ENCODE measurements around the gene AFF4.

Gene AFF4

DNA sequence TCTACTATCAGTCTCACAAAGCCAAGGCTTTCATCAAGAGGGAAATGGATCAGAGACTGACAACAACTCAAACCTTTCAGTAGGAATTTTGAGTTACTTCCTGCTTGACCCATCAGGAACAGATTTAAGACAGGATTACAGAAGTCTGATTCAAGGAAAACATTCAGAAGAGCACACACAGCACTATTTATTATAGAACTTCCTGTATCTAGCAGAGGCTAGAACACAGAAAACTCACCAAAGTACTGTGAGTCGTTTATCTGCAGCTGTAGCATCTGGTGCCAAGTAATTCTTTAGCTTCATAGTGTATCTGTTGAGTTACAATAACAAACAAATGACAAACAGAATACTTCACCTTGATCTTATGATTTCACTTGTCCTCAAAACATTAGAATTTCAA, 76.2 kb downstream of the AFF4 start:
- no peaks in the 10 kb centered on the region for H3K27me3 Mint-ChIP-seq
- peaks cover 11% of the 10 kb centered on the region for H3K4me1 Mint-ChIP-seq
- CTCF ChIA-PET: no interaction called here
- H3K27ac Mint-ChIP-seq: no peak overlapping the region
- H3K36me3 Mint-ChIP-seq: peaks cover 43% of the 10 kb centered on the region
- H3K9me3 Mint-ChIP-seq: no peaks in the 10 kb centered on the region
- no peak overlapping the region for H3K4me3 Mint-ChIP-seq
- DNase-seq: no peak

DNA sequence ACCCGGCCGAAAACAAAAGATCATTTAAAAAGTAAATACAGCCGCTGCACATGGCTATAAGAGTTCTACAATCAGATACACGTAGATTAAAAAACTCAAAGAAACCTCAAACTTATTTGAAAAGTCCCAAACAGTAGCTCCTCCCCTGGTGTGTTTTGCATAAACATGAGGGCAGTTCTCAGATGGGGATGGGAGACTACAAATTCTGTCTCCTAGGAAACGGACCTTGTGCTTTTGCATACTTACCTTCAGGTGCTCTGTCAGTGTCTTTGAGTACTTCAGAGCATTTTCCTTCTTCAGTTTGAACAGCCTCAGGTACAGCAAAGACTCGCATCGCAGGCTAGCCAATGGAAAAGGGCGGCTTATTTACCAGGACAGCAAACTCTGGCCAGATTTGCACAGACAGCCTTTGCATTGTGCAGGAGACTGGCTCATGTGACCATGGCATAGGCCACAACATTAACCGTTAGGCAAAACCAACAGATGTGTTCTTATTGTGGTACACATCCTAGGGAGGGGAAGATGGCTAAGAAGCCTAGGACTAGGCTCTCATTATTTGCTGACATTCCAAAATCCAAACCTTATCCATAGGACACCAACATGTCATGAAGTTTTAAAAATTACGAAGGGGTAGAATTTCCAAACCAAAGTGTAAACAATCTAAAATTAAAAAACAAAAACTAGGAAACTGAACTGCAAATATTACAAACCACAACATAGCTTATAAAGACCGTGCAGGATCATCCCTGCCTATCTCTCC, 77.2 kb downstream of the AFF4 start:
- Mint-ChIP-seq H3K9me3 (no peaks in the 10 kb centered on the region), H3K4me3 (no peak overlapping the region), H3K27ac (no peak overlapping the region), H3K27me3 (no peaks in the 10 kb centered on the region), H3K4me1 (peaks cover 11% of the 10 kb centered on the region), H3K36me3 (peaks cover 37% of the 10 kb centered on the region)
- no peak for DNase-seq
- CTCF ChIA-PET: interaction anchor here (4.2 kb wide), 1 partner anchor 57 kb away, joined by 26 read pairs; the partner anchor contains the start of gene SHROOM1

DNA sequence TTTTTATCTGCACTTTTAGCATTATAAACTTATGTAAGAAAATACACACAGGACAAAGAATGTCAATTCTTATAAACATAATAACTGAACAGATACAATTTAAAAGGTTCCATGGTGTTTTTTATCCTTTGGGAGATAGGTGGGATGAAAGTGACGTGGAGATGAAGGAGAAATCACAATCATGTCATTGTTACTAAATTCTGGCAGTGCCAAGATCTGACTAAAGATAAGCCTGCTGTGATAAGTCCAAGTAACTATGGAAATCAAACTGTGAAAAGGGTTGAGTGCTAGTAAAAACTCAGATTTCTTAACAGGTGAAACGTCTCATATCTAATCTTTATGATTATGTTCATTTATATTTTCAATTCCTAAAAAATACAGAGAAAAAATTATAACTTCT, 78.9 kb downstream of the AFF4 start:
- no peaks in the 10 kb centered on the region for H3K27me3 Mint-ChIP-seq
- H3K4me3 Mint-ChIP-seq: no peak overlapping the region
- H3K4me1 Mint-ChIP-seq: peaks cover 3% of the 10 kb centered on the region
- H3K27ac Mint-ChIP-seq: no peak overlapping the region
- CTCF ChIA-PET: interaction anchor here (0.6 to 4.2 kb wide), 3 partner anchors 8 to 165 kb away, joined by 3 to 26 read pairs (median 6); partner anchors contain the start of gene SHROOM1
- peaks cover 43% of the 10 kb centered on the region for H3K36me3 Mint-ChIP-seq
- no peaks in the 10 kb centered on the region for H3K9me3 Mint-ChIP-seq
- DNase-seq: no peak

DNA sequence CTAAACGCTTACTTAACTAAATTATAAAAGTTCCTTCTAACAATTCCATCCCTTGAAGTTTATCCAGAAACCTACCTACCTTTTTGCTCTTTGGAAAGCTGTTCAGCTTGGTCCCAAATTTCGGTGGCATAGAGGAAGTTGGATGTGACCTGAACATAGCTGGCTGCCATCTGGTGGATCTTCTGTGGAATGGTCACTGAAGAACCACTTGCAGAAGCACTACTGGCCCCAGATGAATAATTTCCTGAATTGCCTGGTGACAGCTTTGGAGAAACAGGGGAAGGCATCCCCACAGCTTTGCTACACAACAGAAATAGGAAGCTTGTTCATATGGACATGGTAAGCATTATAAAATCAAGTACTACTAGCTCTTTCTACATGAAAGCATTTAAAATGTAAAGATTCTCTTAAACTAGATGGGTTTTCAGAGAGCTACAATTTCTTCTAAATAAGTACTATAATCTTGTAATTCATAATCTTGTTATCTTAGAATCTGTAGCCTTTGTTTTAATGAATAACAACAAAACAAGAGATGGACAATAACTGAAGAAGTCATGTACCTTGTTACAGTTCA, 80.1 kb downstream of the AFF4 start:
- peak; percentile 29 for DNase-seq
- CTCF ChIA-PET: interaction anchor here (0.8 to 4.2 kb wide), 16 partner anchors 9 to 382 kb away, joined by 3 to 26 read pairs (median 3); partner anchors contain the start of genes GDF9, HSPA4, SHROOM1 and UQCRQ
- Mint-ChIP-seq H3K27me3 (no peaks in the 10 kb centered on the region), H3K36me3 (peaks cover 50% of the 10 kb centered on the region), H3K4me3 (no peak overlapping the region), H3K9me3 (no peaks in the 10 kb centered on the region), H3K27ac (no peak overlapping the region), H3K4me1 (no peaks in the 10 kb centered on the region)

DNA sequence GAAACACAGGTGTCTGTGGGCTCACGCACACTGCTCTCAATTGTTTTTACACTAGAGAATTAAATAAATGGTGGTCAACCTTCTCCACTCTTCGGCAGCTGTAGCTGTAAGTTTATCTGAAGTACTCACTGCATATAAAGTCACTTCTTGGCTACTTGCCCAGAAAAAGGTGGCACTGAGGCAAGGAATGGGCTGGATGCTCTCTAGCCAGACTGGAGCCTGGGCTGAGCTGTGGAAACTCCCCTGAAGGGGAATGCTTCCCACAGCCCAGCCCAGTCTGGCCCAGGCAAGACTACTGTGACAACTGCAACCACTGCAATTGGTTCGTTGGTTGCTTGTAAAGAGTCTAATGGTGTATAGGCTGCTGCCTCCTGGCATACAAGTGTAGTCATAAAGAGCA, 85.5 kb downstream of the AFF4 start:
- Mint-ChIP-seq H3K36me3 (peaks cover 27% of the 10 kb centered on the region), H3K9me3 (no peaks in the 10 kb centered on the region), H3K4me1 (no peaks in the 10 kb centered on the region), H3K4me3 (no peak overlapping the region), H3K27ac (no peak overlapping the region), H3K27me3 (no peaks in the 10 kb centered on the region)
- no peak for DNase-seq
- CTCF ChIA-PET: interaction anchor here (1.0 kb wide), 1 partner anchor 57 kb away, joined by 3 read pairs; no protein-coding TSS in a partner anchor

DNA sequence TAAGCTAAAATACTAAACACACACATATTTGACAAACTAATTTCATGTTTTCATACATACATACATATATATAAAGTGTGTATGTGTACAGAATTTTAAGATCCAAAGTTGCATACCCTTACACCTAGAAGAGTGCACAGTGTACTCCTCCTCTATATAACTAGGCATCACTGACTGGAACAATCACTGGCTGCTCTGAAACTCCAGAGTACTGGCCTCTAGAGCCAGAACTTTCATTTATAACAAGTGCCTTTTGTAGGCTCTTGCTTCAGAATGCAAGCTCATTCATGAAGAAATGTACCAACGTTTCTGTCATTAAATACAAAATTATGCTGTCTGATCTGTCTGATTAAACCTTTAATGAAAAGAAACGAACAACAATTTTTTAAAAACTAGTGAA, 86.0 kb downstream of the AFF4 start:
- no peak overlapping the region for H3K27ac Mint-ChIP-seq
- H3K4me3 Mint-ChIP-seq: no peak overlapping the region
- H3K9me3 Mint-ChIP-seq: no peaks in the 10 kb centered on the region
- no peak for DNase-seq
- H3K4me1 Mint-ChIP-seq: no peaks in the 10 kb centered on the region
- H3K36me3 Mint-ChIP-seq: peaks cover 29% of the 10 kb centered on the region
- H3K27me3 Mint-ChIP-seq: no peaks in the 10 kb centered on the region
- CTCF ChIA-PET: interaction anchor here (1.0 kb wide), 1 partner anchor 57 kb away, joined by 3 read pairs; no protein-coding TSS in a partner anchor

DNA sequence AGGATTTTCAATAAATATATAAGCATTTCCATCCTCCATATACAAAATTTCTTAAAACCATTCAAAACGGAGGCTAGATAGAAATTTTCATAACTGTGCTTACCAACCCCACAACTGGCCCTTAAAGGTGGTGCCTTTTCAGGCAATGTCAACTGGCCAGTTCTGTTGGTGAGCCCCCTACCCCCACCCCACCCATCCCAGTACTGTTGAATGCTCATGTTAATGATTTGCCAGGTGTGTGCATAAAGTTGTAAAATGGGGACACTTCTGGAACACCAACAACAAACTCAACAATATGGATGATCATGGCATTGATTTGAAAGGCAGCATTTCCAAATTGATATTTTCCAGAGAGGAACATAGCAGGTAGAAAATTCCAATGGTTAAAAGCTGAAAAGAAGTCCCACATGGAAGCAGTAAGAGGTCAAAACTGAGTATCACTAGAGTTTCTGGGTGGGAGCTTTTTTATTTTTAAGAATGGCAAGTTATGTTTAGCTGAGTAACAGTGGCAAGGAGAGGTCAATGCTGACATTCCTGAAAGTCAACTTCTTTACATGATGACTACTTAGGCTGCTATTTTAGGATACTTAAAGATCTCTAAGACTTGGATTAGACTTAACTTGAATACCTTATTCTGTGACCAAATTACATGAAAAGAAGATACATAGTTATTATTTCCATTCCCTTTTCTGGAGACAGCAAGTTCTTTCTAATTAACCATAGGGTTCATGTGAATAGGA, 87.2 kb downstream of the AFF4 start:
- CTCF ChIA-PET: no interaction called here
- Mint-ChIP-seq H3K36me3 (peaks cover 30% of the 10 kb centered on the region), H3K9me3 (no peaks in the 10 kb centered on the region), H3K27ac (no peak overlapping the region), H3K27me3 (no peaks in the 10 kb centered on the region), H3K4me1 (no peaks in the 10 kb centered on the region), H3K4me3 (no peak overlapping the region)
- DNase-seq: no peak

DNA sequence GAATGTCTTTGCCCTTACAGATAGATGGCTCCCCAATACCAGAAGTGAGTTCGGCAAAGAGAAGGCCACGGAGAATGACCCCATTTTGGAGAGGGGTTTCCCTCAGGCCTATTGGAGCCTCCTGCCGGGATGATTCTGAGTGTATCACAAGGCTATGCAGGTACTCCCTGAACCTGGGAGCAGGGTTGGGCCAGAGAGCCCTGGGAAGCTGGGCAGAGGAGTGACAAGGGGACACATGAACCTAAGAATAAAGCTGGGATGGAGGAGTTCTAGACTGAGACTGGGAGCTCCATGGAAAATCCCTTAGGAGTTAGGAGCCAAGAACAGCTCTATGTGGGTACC, 89.5 kb downstream of the AFF4 start:
- CTCF ChIA-PET: interaction anchor here (1.0 kb wide), 1 partner anchor 9 kb away, joined by 3 read pairs; no protein-coding TSS in a partner anchor
- Mint-ChIP-seq H3K36me3 (peaks cover 24% of the 10 kb centered on the region), H3K4me3 (no peak overlapping the region), H3K27me3 (no peaks in the 10 kb centered on the region), H3K4me1 (peaks cover under 1% of the 10 kb centered on the region), H3K9me3 (no peaks in the 10 kb centered on the region), H3K27ac (no peak overlapping the region)
- no peak for DNase-seq

DNA sequence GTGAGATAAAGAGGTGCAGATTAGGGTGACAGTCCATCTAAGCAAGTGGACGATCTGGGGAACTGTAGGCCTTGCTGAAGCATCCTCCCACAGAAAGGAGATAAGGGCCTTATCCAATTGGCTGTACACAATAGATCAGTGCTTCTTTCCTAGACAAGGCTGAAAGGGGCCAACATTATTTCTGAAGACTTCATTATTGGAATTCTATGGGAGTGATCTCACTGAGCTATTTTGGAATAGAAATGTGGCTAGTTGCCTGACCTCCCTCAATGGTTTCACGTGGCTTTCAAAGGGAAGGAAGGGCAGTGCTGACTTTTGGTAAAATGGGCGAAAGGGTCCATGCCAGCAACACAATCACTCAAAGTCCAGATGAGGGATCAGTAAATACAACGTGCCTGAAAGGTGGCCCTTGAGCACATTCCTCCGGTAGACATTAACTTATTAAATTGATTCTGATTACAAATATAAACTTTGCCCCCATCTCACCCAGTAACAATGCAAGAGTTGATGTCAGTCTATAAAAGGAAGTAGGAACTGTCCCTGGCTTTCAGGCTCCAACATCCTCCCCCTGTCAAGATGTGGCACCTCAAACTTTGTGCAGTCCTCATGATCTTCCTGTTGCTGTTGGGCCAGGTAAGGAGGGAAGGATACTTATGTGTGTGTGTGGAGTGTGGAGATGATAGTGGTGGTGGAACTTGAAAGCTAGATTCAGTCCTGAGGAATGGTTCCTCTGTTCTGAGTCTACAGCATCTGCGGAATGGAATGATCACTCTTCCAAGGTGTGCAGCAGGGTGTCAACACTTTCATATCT, 90.1 kb downstream of the AFF4 start, which contains the start of gene LEAP2:
LEAP2 (plus strand) TSS at position 550 of the 811 bp plus-strand sequence; CDS start at position 577, 27 bp downstream.
- no peak within 1 kb of the TSS for H3K4me3 Mint-ChIP-seq
- H3K27ac Mint-ChIP-seq: peak within 1 kb of the TSS; percentile 34
- no peaks in the 10 kb centered on the region for H3K9me3 Mint-ChIP-seq
- DNase-seq: no peak
- H3K4me1 Mint-ChIP-seq: peaks cover 3% of the 10 kb centered on the region
- no peaks in the 10 kb centered on the region for H3K27me3 Mint-ChIP-seq
- H3K36me3 Mint-ChIP-seq: peaks cover 24% of the 10 kb centered on the region
- CTCF ChIA-PET: interaction anchor here (1.2 kb wide), 1 partner anchor 10 kb away, joined by 4 read pairs; no protein-coding TSS in a partner anchor

DNA sequence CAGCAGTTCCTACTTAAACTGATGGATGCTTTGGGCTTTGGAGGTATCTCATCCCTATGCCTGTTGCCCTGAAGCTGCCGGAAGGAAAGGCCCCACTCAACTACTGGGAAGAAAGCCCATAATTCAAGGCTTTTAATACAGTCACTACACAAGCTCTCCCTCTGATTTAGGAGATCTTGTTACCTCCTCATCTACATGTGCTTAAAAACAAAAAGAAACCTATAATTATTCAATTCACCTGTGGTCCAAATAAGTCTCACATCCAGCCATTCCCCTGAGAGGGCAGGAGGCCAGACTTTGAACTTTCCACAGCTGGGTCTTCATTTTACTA, 90.7 kb downstream of the AFF4 start:
- DNase-seq: no peak
- Mint-ChIP-seq H3K4me1 (peaks cover 3% of the 10 kb centered on the region), H3K4me3 (no peak overlapping the region), H3K9me3 (no peaks in the 10 kb centered on the region), H3K27me3 (no peaks in the 10 kb centered on the region), H3K27ac (peak overlapping the region; percentile 34), H3K36me3 (peaks cover 25% of the 10 kb centered on the region)
- CTCF ChIA-PET: interaction anchor here (1.2 kb wide), 1 partner anchor 10 kb away, joined by 4 read pairs; no protein-coding TSS in a partner anchor

DNA sequence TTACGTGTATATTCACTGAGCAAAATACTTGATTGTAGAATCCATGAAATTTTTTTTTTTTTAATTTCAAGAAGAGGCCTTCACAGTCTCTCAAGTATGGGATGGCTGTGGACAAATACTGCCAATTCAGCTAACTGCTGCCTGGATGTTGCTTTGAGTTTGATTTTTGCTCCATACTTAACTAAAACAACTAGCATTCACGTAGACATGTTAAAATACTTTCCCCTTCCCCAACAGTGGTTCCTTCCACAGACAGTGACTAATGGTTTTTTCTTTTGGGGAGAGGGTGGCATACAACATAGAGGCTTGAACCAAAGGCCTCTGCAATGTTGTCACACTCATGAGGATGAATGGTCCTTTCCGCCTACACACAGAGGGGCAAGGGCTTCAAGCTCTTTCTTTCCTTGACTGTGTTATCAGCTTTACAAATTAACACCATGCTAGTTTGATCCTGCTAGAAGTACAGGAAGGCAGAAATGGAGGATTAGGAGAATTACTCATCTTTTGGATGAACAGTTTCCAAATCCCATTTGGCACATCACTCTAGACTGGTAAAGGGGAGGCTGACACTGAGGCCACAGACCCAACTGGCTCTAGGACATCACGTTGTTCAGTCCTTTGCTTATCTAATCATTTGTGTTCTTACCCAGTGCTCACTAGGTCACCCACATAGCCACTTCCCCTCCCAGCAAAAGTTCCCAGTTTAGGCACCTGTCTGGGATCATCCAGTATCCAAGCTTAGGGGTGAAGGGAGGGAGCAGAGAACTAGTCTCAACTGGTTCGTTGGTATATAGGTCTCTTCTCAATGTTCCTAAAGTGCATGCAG, 91.8 kb downstream of the AFF4 start:
- peaks cover 30% of the 10 kb centered on the region for H3K36me3 Mint-ChIP-seq
- peaks cover 11% of the 10 kb centered on the region for H3K4me1 Mint-ChIP-seq
- CTCF ChIA-PET: interaction anchor here (1.1 to 1.5 kb wide), 2 partner anchors 11 to 117 kb away, joined by 3 to 4 read pairs; no protein-coding TSS in a partner anchor
- no peak overlapping the region for H3K27ac Mint-ChIP-seq
- no peaks in the 10 kb centered on the region for H3K27me3 Mint-ChIP-seq
- H3K9me3 Mint-ChIP-seq: no peaks in the 10 kb centered on the region
- DNase-seq: no peak
- no peak overlapping the region for H3K4me3 Mint-ChIP-seq

DNA sequence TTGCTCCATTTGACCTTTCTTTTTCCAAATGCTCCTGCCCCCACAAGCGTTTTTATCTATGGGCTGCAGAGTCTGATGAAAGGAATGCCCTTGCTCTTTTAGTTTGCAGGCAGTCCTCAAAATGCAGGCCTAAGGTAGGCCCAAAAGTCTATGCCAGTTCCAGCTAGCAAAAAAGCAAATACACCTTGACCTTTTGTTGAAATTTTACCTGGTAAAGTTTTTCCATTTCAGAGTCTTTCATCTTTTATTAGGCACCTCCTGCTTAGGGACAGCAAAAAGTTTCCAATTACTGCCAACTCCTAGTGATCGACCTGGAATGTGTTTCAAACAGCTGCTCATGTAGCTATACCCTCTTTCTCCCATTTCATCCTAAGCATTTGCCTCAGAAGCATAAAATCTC, 92.6 kb downstream of the AFF4 start:
- CTCF ChIA-PET: interaction anchor here (1.1 to 1.5 kb wide), 3 partner anchors 12 to 116 kb away, joined by 3 to 4 read pairs (median 3); no protein-coding TSS in a partner anchor
- Mint-ChIP-seq H3K27ac (no peak overlapping the region), H3K4me1 (peaks cover 18% of the 10 kb centered on the region), H3K4me3 (no peak overlapping the region), H3K27me3 (peaks cover 6% of the 10 kb centered on the region), H3K36me3 (peaks cover 30% of the 10 kb centered on the region), H3K9me3 (no peaks in the 10 kb centered on the region)
- no peak for DNase-seq

DNA sequence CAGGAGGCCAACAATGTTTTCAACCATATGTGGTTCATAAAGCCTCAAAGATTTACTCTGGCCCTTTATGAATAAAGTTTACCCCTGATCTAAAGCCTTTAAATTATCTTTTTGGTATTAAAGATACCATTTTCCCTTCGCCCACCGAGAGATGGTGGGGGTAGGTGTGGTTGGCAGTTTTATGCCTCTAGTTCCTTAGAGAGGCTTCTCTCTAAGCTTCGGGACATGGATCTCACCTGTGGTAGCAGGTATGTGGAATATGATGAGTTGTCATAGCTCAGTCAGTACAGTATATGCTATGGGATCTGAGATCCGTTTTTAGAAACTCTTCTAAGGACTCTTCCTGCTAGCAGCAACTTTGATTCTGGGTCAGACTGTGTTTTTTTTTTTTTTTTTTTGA, 94.7 kb downstream of the AFF4 start:
- DNase-seq: no peak
- CTCF ChIA-PET: interaction anchor here (1.5 kb wide), 1 partner anchor 15 kb away, joined by 5 read pairs; no protein-coding TSS in a partner anchor
- peaks cover 30% of the 10 kb centered on the region for H3K36me3 Mint-ChIP-seq
- no peaks in the 10 kb centered on the region for H3K9me3 Mint-ChIP-seq
- peak overlapping the region; percentile 67 for H3K27ac Mint-ChIP-seq
- peaks cover 24% of the 10 kb centered on the region for H3K4me1 Mint-ChIP-seq
- peak overlapping the region; percentile 21 for H3K4me3 Mint-ChIP-seq
- peaks cover 11% of the 10 kb centered on the region for H3K27me3 Mint-ChIP-seq

Data from activated naive CD4-positive, alpha-beta T cell treated with anti-CD3 and anti-CD28 coated beads, Interleukin-2, amount 10 ng/mL, durations not matched to agents 7 days and 5 days (primary cell).